Hippocampal formation (tissue), 2 donors: ENCODE data around the gene EVI5.
"Not testable (repeated sequence)": the region's sequence is repeated elsewhere in the genome, so short reads cannot be mapped to it uniquely, and the experiment has no call there.

Experiments
- DNase-seq, 2 donors: peaks; one replicate each; lab custom pipeline; 2025; lab: John Stamatoyannopoulos, UW

The EVI5 gene

GRCh38 chr1:92748138-92748537, 36.8 kb downstream of the EVI5 start:
- no peak for DNase-seq

GRCh38 chr1:92747735-92748134, 37.2 kb downstream of the EVI5 start:
- no peak for DNase-seq

- DNase-seq, result not testable (repeated sequence)
Measured at GRCh38 chr1:92746255-92746654, 38.7 kb downstream of the EVI5 start.

- no peak for DNase-seq
Measured at GRCh38 chr1:92743221-92743620, 41.7 kb downstream of the EVI5 start.

GRCh38 chr1:92739669-92740524, 45.0 kb downstream of the EVI5 start:
- no peak for DNase-seq

- DNase-seq, result no peak
Measured at GRCh38 chr1:92736395-92736794, 48.5 kb downstream of the EVI5 start.

GRCh38 chr1:92730476-92730875, 54.4 kb downstream of the EVI5 start:
- no peak for DNase-seq

- no peak for DNase-seq
Measured at GRCh38 chr1:92728697-92729096, 56.2 kb downstream of the EVI5 start.

GRCh38 chr1:92723713-92724112, 61.2 kb downstream of the EVI5 start:
- DNase-seq, result not testable (repeated sequence)

GRCh38 chr1:92721886-92722285, 63.0 kb downstream of the EVI5 start:
- no peak for DNase-seq

- DNase-seq, result not testable (repeated sequence)
Measured at GRCh38 chr1:92721157-92721556, 63.8 kb downstream of the EVI5 start.

- DNase-seq, result not testable (repeated sequence)
Measured at GRCh38 chr1:92715476-92715951, 69.4 kb downstream of the EVI5 start.

GRCh38 chr1:92713939-92714338, 71.0 kb downstream of the EVI5 start:
- no peak for DNase-seq

- DNase-seq, result no peak
Measured at GRCh38 chr1:92711473-92712165, 73.3 kb downstream of the EVI5 start.

GRCh38 chr1:92709738-92710137, 75.2 kb downstream of the EVI5 start:
- DNase-seq, result no peak

GRCh38 chr1:92708368-92708950, 76.4 kb downstream of the EVI5 start:
- no peak for DNase-seq

GRCh38 chr1:92707709-92708108, 77.2 kb downstream of the EVI5 start:
- DNase-seq, result no peak

GRCh38 chr1:92707292-92707691, 77.6 kb downstream of the EVI5 start:
- no peak for DNase-seq

GRCh38 chr1:92705446-92705845, 79.5 kb downstream of the EVI5 start:
- no peak for DNase-seq

- no peak for DNase-seq
Measured at GRCh38 chr1:92701147-92701546, 83.8 kb downstream of the EVI5 start.

- DNase-seq, result no peak
Measured at GRCh38 chr1:92698932-92699331, 86.0 kb downstream of the EVI5 start.

GRCh38 chr1:92695104-92695503, 89.8 kb downstream of the EVI5 start:
- no peak for DNase-seq

- DNase-seq, result no peak
Measured at GRCh38 chr1:92691925-92692324, 93.0 kb downstream of the EVI5 start.
